HG03064 (cell line): ENCODE measurements around the gene BRPF3.

Experiments used
- ATAC-seq: cut with Tn5 transposase; IDR thresholded peaks from one replicate; pipeline ENCODE4 v1.9.1; 2021; ENCODE audit warnings: low read depth; ENCODE audit not compliant: unreplicated experiment

Gene BRPF3

DNA sequence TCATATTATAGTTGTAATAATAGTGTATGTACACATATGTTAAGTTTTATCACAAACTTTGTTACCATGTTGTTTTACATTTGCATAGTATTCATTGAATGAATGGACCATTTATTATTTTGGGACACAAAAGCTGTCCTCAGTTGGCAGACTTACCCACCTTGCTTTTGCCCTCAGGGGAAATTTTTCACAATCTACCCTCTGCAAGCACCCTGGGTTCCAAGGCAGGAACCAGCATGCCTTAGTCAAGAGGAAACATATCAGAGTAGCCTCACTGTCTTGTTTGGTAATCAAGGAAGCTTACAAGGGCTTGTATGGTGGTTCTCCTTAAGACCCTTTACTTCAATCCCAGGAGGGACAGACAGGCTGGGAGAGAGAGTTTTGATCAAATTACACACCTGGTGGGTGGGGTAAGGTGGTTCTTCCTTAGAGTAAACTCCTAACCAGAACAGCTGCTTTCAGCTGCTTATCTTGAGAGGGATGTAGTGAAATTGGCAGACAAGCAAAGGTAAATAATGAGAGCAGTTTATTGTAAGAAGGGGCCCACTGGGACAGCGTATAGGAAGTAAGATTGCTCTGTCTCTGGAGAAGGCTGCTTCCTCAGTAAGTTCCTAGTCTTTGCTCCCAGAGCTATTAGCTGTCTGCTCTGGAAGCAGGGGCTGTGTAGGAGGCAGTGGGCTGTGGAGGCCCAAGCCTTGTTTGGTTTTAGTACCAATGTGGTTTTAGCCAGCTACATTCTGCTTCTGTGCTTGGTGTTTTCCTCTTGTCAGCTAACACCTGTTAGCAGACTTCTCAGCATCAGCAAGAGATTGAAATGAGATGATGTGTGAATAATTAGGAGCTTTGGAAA is 31.1 kb downstream of the BRPF3 start:
- ATAC-seq, result no peak

DNA sequence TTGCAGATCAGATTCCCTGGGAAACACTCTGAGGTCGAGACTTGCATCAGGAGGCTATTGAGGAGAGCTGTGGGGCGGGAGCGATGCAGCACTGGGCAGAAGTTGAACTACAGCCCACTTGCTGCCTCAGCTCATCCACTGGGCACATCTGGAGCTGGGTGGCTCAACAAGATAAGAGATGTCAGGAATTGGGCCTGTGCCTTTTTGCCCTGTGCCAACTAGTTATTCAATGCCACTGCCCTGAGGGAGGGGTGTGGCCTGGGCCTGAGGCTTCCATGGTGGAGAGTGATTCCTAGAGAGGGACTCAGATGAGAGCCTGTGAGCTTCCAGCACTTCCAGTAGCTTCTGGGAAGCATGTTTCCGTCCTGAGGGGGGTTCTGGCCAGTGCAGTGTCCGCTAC is 32.7 kb downstream of the BRPF3 start:
- no peak for ATAC-seq

DNA sequence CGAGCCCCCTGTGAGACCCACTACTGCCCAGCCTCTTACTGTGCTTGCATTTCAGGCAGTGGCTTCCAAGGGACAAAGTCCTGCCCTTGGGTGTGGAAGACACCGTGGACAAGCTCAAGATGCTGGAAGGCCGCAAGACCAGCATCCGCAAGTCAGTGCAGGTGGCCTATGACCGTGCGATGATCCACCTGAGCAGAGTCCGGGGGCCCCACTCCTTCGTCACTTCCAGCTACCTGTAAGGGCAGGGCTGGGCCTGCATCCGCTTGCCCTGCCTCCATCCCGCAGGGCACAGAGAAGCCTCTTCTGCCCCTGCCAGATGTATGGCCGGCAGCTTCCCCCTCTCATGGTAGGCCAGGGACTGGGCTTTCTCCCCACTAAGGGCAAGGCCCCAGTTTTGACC is 33.8 kb downstream of the BRPF3 start:
- ATAC-seq, result no peak

DNA sequence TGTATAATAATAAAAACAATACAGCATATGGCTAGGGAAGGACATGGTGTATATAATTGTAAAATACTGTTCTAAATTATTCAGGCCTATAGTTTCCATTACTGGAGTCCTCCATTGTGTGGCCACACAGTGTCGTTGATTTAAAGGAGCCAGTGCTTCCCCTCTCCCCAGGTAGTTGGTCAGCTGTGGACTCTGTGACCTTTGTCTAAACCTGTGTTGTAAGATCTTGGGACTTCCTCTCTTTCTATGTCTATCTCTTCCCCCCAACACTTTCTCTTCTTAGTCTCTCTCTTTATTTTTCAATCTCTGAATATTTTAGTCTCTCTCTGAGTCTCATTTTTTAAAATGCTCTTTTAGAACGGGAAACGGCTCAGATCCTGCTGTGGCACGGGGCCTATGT is 35.6 kb downstream of the BRPF3 start:
- ATAC-seq, result no peak

DNA sequence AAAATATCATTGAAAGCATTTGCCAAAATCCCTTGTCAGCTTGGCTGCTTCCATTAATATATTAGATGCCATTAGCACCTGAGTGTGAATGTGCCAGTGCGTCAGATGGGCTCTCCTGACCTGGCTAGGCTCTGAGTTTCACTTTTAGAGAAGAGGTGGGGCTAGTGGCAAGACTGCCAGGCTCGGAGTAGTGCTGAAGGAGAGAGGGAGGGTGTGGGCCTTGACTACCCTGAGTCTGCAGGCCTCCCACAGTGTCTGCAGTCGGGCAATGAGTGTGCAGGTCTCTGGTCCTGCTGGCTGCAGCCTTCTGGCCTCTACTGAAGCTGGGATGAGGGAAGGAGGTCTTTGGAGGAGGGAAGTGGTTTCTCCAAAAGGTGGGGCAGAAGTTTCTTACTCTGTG is 38.8 kb downstream of the BRPF3 start:
- ATAC-seq, result no peak

DNA sequence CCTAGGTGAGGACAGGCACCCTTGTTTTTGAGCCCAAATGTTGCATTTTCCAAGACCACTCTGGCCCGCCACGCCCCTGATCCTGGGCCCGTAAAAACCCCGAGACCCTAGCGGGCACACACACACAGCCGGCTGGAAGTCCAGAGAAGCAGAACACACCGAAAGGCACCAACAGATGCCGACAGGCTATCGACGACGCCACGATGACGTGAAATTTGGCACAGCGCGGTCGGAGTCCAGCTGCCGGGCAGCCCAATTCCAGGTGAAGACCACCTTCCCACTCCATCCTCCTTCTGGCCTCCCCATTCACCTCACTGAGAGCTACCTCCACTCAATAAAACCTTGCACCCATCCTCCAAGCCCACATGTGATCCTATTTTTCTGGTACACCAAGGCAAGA is 39.3 kb downstream of the BRPF3 start:
- ATAC-seq, result no peak

DNA sequence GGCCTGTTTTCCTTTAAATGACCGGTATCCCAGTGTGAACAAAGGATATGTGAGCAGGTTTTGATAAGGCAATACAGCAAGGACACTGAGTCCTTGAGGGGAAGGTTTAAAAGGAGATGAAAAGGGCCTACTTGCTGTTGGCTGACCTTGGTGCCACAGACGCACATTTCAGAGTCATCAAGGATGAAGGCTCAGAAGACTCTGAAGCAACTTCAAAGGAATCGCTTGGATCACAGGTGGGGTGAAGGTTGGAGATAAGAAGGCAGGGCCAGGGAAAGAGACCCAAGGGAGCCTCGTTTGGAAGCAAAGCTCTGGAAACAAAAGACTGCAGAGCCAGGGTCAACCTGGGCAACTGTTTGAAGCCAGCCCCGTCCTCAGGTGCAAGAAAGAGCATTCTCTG is 43.2 kb downstream of the BRPF3 start:
- no peak for ATAC-seq

DNA sequence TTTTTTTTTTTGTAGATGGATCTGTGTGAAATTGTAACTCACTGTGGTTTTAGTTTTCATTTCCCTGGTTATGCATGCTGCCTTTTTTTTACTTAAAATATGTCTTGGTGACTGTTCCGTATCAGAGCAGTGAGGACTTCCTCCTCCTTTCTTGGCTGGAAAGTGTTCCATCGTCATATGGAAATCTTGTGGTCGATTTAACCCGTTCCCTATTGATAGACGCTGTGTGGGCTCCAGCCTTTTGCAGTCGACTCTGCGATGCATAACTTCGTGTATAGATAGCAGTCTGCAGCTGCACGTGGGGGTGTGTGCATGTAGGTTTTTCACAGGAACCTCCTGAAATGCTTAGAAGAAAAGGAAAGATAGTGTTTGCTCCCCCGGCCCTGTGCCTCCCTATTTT is 45.2 kb downstream of the BRPF3 start:
- ATAC-seq, result no peak

DNA sequence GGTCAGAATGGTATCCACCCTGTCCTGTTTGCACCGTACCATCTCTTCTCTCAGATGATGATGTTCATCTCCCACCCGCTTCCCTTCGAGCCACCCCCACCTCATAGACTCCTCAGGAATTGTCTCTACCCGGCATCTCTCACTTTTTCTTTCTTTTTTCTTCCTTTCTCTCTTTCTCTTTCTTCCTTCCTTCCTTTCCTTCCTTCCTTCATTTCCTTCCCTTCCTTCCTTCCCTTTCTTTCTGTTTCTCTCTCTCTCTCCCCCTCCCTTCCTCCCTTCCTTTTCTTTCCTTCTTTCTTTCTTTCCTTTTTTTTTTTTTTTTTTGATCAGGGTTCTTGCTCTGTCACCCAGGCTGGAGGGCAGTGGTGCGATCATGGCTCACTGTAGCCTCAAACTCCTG is 45.6 kb downstream of the BRPF3 start:
- no peak for ATAC-seq

DNA sequence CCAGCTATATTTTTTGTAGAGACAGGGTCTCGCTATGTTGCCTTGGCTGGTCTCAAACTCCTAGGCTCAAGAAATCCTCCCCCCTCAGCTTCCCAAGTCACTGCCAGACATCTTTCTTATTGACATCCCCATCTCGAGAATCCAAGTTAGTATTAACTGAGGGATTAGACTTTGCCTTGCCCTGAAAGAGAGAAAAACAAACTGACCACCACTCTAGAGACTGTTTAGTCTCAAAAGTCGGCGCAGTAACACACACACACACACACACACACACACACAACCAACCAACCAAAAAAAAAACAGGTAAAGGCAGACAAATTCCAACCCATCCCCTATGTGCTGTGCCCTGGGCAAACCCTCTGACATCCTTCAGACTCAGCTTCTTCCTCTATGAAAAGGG is 46.1 kb downstream of the BRPF3 start:
- ATAC-seq, result no peak

DNA sequence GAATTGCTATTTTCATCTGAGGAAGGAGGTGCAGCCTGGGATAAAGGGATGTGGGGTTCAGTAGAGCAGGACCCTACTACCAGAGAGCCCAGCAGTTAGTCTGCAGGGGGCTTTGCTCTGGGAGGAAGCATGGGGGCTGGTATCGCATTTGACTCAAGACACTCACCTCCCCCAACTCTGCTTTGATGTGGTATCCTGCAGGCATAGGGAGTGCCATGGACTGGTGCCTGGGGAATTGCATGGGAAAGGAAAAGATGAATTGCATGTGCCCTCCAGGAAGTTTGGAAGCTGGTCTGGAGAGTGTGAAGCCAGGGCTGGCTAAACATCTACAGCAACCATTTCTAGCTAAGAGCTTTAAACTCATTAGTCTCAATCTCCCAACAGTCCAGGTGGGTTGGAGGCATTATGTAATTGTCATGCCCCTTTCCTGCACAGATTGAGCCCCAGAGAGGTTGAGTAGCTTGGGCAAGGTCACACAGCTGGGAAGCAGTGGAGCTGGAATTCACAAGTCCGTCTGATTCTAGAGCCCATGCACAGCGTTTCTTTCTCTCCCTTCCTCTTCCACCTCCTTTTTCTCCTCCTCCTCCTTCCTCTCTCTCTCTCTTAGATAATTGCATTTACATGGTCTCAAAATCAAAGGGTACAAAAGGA is 47.1 kb downstream of the BRPF3 start:
- no peak for ATAC-seq

DNA sequence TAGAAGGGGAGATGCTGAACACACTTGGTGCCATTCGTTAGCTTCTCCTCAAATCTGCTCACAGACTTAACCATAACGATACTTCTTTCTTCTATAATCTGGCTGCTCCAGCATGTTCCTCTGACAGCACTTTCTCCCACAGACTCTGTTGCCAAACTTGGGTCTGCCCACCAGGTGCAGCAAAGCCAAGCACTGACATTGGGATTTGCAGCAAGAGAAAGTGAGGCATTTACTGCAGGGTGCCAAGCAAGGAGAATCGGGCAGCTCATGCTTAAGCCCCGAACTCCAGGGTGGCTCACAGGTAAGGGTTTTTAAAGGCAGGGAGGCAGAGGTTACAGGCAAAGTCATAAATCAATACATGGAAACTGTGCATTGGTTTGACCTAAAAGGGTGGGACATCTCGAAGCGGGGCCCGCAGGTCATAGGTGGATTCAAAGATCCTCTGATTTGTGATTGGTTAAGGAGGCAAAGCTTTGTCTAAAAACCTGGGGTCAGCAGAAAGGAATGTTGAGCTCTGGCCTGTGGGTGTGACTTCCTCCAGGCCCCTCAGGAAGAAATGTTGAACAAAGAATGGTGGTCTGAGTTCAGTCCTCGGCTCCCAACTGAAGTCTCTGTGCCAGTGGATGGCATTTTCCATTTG is 48.2 kb downstream of the BRPF3 start:
- ATAC-seq, result no peak

DNA sequence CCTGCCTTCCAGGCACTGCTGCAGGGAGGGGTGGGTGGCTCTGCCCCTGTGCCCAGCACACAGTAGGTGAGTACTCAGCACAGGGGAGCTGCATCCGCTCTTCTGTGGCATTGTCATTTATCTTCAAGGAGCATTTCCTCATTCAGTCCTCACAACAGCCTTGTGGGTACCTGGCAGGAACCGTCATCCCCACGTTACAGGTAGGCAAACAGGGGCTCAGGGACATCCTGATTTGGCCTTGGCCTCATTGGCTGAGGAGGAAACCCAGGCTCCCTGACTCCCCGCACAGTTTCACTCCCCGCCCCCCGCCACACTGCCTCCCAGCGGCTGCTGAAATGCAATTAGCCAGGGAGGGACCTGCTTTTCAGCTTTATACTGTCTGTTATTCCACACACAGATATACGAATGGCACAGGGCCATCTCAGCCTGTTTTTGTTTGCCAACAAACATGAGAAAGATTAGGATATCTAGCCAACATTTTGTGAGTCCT is 49.1 kb downstream of the BRPF3 start:
- no peak for ATAC-seq

DNA sequence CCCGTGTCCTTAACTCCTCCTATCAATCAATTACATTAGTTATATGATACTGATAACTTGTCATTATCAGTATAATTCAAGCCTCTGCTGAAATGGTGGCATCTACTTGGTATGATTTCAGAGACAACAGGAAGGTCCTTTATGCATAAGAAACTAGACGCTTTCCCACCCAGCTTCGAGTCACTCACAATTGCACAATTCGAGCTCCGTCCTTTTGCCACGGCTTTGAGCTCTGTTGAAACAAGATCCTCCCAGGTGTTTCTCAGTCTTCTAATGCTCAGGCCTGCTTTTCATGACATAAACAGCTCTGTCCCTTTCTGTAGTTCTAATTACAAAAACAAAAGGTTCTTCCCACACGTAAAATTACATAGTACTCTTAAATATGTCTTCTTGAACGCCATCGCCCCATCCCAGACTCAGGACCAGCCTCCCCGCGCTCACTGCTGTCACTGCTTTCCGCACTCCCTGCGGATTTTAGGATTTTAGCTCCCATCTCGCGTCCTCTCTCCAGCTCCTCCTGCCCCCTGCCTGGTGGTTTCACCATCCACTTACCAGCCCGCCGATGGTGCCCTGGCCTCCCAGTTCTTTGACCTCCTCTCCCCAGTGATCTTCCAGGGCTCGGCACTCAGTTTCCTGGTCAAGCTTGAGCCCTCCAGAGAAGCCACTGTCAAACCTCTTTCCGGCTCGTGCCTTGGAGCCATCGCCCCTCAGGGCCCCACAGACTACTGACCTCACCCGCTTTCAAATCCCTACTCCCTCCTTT is 50.1 kb downstream of the BRPF3 start:
- ATAC-seq, result no peak

DNA sequence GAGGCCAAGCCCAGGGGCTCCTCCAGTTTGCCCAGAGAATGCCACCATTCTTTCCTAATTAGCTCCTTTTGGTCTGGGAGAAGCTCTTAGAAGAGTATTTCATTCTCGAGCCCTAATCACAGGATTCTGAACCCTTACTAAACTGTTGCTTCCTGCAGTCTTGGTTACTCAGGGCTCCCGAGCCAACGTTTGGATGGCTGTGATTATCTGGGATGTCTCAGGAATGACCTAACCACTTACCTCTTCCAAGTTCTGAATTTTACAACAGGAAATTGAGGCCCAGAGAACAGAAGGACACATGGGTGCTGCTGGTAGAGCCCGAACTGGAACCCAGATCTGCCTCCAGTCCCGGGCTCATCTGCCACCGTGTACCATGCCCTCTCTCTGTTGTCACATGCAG is 51.1 kb downstream of the BRPF3 start:
- no peak for ATAC-seq

DNA sequence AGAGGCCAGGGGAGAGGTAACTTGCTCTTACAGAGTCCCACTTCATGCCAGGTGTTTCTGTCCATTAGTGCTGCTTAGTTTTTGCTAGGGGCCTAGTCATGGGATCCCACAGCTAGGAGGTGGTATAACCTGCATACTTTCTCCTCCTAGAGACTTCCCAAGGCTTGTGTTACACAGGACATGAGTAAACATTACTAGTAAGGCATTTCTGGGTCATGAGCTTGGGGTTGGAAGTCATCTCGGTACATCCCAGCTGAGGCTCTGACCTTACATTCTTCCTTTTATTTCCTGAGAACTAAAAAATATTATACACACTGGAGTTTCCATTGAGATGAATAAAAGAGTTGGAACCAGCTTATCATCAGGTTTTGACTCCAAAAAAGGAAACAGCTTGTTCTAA is 52.4 kb downstream of the BRPF3 start:
- ATAC-seq, result no peak

DNA sequence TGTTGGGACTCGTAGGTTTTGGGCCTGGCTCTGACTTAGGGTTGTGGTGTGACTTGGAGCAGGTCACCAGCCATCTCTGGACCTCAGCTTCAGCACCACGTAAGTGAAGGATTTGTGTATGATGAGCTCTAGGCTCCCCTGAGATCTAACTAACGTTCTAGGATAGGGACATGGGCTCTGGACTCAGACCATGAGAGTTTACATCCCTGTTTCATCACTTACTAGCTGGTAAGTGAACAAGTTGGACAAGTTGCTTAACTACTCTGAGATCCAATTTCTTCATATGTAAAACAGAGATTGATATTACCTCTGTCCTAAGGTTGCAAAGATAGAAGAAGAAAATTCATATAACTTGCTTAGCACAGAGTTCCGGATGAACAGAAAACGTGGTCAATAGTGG is 53.0 kb downstream of the BRPF3 start:
- ATAC-seq, result no peak

DNA sequence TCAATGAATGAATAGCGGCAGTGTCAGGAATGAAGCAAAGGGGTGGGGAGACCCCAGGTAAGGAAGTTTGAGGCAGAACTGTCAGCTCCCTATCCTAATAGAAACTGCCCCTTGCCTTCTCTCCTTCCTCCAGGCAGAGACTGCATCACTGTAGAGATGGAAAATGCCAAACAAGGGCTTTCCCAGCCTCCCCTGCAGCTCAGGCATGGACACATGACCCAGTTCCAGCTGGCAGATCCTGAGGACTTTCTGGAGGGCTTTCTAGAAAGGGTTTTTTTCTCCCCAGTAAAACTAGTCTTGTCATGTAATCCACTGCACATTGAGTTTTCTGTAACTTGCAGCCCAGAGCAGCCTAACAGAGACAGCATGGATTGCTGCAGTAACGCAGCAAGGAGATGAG is 55.5 kb downstream of the BRPF3 start:
- no peak for ATAC-seq

DNA sequence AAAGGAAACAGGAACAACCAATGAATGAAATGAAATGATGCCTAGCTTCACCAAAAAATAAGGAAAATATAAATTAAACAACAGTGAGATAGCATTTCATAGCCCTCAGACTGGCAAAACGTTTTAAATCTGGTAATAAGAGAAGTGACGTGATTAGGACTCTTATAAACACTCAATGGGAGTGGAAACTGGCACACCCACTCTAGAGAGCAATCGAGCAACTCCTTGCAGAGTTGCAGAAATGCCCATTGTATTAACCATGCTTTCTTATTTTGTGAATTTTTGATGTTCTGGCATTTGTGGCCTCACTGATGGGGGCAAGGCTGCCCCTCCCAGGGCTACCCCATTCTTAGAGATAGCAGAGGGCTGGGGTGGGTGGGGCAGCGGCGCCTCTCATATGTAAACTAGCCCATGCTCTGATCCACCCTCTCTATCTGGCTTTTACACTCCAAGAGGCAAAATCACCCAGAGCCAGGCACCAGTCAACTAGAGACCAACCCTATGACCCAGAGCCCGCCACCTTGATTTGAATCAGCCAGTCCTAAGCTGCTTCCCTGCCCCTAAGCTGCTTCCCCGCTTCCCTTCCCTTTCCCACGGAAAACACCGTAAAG is 67.0 kb downstream of the BRPF3 start:
- no peak for ATAC-seq

DNA sequence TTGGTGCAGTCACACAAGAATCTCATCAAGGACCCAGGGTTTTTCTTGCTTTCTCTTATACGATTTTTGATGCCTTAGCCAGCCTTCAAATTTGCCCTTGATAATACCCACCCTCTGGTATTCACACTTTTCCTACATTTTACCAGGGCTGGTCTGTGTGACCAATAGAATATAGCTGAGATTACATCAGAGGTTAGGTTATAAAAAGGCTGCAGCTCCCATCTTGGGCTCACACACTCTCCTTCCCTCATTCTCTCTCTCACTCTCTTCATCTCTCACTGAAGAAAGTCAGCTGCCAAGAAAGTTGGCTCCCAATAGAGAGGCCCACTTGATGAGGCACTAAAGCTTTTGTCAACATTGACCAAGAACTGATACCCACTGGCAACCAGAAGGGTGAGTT is 69.2 kb downstream of the BRPF3 start:
- no peak for ATAC-seq
